GM19193 (cell line): ENCODE data around the gene GPRASP3.

Experiments
- POLR2A ChIP-seq: IDR thresholded peaks from 4 replicates; pipeline ENCODE4 v1.6.1; 2011; ENCODE audit not compliant: insufficient read depth, insufficient read length; ENCODE audit errors: extremely low read depth

GPRASP3 gene

GRCh38 chrX:102720237-102721168, at the start of gene GPRASP3:
Gene GPRASP3, plus strand, starts transcription at chrX:102720743. Its CDS starts 28,253 bp downstream, at chrX:102748996.
- TF ChIP-seq POLR2A = peak; percentile 46

GRCh38 chrX:102672856-102673255, 47.7 kb upstream of the GPRASP3 start:
- no peak for TF ChIP-seq POLR2A

- TF ChIP-seq POLR2A = no peak
Observed at GRCh38 chrX:102684772-102685520, 35.6 kb upstream of the GPRASP3 start.

- no peak for TF ChIP-seq POLR2A
Observed at GRCh38 chrX:102694749-102695148, 25.8 kb upstream of the GPRASP3 start.

- no peak for TF ChIP-seq POLR2A
Observed at GRCh38 chrX:102696306-102696705, 24.2 kb upstream of the GPRASP3 start.

GRCh38 chrX:102697494-102697893, 23.0 kb upstream of the GPRASP3 start:
- TF ChIP-seq POLR2A = no peak

- TF ChIP-seq POLR2A = no peak
Observed at GRCh38 chrX:102708900-102709299, 11.6 kb upstream of the GPRASP3 start.

- TF ChIP-seq POLR2A = no peak
Observed at GRCh38 chrX:102711872-102712215, 8.7 kb upstream of the GPRASP3 start.

GRCh38 chrX:102712216-102712966, 8.2 kb upstream of the GPRASP3 start, which contains the start of gene GPRASP2:
Gene GPRASP2, plus strand, starts transcription at chrX:102712448. Its CDS starts 2,422 bp downstream, at chrX:102714870.
- no peak for TF ChIP-seq POLR2A

GRCh38 chrX:102712981-102713625, 7.4 kb upstream of the GPRASP3 start:
- TF ChIP-seq POLR2A = no peak

- no peak for TF ChIP-seq POLR2A
Observed at GRCh38 chrX:102714994-102715393, 5.5 kb upstream of the GPRASP3 start.

GRCh38 chrX:102715967-102716366, 4.6 kb upstream of the GPRASP3 start:
- TF ChIP-seq POLR2A = no peak

GRCh38 chrX:102723456-102723855, 2.9 kb downstream of the GPRASP3 start:
- no peak for TF ChIP-seq POLR2A

GRCh38 chrX:102727761-102728160, 7.2 kb downstream of the GPRASP3 start:
- no peak for TF ChIP-seq POLR2A
